Stimulated activated CD8-positive, alpha-beta memory T cell treated with anti-CD3 and anti-CD28 coated beads, Interleukin-4, amount 100 ng/mL, for 48 hours (primary cell): ENCODE results near the gene MEIOSIN.

ENCODE experiments used
- DNase-seq: peaks from one replicate; pipeline ENCODE4 v3.0.0-alpha.2; 2020

The MEIOSIN gene

DNA sequence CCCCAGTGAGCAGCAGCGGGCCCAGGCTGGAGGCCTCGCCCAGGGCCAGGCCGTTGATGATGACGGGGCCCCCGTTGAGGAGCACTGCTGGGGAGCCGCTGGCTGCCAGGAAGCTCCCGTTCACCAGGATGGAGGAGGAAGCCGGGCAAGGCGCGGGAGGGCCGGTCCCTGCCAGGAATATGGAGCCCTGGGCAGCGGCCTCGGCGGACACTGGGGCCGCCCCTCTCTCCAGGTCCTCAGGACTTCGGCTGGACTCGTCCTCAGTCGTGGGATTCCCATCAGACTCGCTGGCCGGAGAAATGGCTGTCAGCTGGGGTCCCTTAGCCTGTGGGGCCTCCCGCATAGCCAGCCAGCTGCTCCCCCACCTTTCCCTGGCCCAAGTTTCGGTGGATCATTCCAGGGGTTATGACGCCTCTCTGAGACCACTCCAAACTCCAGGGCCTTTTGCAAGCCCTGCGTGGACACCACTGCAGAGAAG, 33.7 kb downstream of the MEIOSIN start:
- DNase-seq = no peak

DNA sequence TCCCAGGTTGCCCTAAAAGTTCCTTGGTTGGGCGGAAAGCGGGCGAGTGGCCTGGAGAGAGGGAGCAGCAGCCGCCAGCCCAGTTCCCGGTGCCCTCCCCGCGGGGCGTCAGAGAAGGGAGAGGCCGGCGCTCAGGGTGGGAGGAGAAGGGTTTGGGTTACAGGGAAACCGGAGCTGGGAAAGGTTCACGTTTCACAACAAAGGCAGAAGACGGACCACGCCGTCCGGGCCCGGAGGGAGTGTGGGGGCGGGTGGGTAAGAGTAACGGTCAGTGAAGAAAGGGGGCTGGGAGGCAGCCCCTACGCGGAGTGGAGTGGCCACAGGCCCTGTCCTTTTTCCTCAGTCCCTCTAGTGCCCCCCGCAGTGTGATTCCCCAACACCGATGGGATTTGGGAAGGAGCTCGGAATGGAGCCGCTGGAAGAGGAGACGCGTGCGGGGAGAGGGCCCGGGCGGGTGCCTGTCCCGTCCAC, 34.2 kb downstream of the MEIOSIN start:
- no peak for DNase-seq

DNA sequence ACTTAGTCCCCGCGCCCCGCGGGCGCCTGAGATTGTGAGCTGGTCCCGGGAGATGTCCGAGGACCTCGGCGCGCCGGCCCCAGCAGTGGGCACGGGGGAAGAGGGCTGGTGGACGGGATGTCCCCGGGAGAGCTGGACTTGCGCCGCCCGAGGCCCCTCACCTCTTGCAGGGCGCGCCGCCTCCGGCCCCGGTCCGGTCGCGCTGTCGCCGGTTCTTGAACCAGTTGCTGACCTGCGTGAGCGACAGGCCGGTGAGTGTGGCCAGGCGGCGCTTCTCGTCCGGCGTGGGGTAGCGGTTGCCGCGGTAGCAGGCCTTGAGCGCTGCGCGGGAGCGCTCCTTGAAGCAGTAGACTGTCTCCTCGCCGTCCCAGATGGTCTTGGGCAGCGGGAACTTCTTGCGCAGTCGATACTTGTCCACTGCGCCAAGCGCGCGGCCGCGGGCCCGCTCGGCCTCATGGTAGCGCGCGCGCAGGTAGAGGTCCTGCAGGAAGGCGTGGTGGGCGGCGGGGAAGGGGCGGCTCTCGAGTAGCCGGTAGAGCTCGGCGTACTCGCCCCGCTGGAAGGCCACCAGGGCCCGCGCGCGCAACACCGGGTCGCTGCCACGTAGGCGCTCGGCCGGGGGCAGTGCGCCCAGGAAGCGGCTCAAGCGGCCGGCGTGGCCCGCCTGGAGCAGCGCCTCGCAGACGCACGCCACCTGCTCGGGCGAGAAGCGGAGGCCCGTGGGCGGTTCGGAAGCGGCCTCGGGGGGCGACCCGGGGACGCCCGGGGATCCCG, 34.8 kb downstream of the MEIOSIN start:
- DNase-seq = peak; percentile 45

DNA sequence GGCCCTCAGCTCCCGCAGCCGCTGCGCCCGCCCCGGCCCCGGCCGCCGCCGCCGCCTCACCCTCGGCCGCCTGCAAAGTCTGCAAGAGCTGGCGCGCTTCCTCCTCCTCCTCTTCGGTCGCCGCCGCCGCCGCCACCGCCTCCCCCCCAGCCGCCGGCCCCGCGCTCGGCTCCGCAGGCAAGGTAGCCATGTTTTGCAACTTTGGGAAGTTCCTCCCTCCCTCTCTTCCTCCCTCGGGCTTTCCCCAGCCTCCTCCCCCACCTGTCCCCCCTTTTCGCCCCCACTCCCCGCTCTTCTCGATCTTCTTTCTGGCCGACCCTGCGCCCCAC, 35.4 kb downstream of the MEIOSIN start:
- peak; percentile 66 for DNase-seq

DNA sequence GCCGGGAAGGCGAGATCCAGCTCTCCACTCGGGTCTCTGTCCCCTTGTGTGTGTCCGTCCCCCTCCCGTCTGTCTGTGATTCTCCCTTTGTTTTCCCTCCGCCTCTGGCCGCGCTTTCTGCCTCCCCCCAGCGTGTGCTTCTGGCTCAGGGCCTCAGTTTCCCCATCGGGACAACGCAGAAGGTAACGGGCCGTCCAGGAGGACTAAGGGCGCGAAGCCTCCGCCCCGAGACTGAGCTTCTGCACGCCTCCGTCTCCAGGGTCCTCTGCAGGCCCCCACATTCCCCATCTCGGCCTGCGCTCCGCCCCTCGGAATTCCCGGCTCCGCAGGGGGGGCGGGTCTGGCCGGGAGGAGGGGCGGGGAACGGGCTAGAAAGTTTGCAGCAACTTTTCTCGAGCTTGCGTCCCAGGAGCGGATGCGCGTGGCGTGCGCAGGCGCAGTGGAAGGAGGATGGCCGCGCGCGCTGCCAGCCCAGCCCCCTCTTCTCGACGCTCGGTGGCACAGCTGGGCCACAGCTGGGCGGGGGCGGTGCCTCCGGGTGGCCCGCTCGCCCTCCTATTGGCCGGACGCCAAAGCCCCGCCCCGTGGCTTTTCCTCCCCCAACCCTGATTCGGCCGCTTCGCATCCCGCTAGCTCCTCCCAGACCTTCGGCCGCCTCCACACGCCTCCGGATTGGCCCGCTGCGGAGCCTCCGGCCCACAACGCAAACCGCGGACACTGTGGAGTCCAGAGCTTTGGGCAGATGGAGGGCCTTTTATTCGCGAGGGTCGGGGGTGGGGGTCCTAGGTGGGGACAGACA, 35.9 kb downstream of the MEIOSIN start, which contains the start of gene SIX5:
SIX5 (minus strand) TSS at position 269 of the 799 bp plus-strand sequence. CDS start 408 bp downstream, outside the sequence.
- peak; percentile 99 for DNase-seq

DNA sequence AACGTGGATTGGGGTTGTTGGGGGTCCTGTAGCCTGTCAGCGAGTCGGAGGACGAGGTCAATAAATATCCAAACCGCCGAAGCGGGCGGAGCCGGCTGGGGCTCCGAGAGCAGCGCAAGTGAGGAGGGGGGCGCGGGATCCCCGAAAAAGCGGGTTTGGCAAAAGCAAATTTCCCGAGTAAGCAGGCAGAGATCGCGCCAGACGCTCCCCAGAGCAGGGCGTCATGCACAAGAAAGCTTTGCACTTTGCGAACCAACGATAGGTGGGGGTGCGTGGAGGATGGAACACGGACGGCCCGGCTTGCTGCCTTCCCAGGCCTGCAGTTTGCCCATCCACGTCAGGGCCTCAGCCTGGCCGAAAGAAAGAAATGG, 36.6 kb downstream of the MEIOSIN start:
- DNase-seq = peak; percentile 62

DNA sequence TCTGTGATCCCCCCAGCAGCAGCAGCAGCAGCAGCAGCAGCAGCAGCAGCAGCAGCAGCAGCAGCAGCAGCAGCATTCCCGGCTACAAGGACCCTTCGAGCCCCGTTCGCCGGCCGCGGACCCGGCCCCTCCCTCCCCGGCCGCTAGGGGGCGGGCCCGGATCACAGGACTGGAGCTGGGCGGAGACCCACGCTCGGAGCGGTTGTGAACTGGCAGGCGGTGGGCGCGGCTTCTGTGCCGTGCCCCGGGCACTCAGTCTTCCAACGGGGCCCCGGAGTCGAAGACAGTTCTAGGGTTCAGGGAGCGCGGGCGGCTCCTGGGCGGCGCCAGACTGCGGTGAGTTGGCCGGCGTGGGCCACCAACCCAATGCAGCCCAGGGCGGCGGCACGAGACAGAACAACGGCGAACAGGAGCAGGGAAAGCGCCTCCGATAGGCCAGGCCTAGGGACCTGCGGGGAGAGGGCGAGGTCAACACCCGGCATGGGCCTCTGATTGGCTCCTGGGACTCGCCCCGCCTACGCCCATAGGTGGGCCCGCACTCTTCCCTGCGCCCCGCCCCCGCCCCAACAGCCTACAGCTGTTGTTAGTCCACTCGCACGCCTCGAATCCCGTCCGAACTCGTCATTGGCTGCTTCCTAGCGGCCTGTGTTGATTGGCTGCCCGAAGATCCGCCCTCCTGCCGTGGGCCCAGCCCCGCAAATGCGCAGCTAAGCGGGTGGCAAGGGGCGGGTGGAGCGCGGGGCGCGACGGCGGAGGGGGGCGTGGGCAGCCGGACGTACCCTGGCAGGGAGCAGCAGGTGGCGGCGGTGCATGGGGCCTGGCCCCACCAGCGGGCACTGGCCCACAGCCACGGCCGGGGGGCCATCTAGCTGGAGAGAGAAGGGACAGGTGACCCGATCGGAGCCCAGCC, 37.2 kb downstream of the MEIOSIN start:
- peak; percentile 92 for DNase-seq

DNA sequence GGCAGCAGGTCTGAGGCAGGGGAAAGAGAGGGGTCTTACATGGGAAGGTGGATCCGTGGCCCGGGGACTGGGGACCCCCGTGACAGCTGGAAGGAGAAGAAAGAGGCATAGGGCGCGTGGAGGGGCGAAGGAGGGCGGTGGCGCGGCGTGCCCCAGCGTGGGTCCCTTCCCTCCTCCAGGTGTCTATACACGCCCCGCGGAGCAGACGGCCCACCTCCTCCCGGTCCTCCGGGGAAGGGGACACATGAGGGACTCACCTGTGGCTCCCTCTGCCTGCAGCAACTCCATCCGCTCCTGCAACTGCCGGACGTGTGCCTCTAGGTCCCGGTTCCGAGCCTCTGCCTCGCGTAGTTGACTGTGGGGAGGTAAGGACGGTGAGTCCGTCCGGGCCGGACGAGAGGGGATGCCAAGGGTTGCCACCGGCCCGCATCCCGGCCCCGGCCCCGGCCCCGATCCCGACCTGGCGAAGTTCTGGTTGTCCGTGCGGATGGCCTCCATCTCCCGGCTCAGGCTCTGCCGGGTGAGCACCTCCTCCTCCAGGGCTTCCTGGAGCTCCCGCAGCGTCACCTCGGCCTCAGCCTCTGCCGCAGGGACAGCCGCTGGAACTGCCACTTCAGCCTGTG, 38.2 kb downstream of the MEIOSIN start:
- no peak for DNase-seq

DNA sequence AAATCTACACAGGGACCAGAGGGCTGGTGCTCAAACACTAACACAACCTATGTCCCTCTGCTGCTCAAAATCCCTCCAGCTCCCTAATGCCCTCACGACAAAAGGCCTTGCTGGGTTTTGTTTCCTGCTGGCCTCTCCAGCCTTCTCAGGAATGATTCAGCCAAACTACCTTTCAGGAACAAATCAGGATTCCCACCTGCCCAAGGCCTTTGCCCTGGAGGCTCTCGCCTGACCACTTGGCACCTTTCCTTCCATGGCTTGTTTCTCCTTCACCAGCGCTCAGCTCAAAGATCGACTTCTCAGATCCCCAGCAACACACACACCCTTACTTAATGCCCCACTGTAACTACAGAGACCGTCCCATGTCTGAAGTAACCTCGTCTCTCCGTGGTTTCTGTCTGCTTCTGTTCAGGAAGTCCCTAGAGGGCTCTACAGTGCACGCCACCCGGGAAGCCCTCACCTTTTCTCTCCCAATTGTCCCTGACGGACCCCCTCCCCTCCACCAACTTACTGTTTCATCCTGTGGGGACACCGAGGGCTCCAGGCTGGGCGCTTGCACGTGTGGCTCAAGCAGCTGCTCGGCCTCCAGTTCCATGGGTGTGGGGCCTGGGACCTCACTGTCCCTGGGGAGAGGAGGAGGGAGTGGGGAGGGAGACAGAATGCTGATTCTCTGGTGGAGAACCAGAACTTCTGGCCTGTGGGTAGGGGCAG, 39.0 kb downstream of the MEIOSIN start:
- no peak for DNase-seq

DNA sequence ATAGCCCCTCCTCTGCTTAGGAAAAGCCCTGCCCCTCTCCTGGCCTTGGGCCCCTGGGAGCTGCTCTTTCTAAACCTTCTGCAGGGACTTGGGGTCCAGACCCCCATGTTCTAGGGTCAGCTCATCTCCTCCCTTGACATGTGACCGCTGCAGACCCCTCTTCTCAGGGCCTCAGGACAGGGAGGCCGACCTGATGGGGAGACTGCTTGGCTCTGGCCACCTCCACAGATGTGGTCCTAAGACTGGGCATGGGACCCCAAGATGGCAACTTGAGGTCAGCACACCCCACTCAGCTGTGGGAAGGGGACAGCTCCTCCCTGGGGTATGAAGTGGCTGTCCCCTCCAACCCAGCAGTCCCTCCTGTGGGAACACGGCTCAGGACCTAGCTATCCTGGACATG, 39.7 kb downstream of the MEIOSIN start:
- no peak for DNase-seq

DNA sequence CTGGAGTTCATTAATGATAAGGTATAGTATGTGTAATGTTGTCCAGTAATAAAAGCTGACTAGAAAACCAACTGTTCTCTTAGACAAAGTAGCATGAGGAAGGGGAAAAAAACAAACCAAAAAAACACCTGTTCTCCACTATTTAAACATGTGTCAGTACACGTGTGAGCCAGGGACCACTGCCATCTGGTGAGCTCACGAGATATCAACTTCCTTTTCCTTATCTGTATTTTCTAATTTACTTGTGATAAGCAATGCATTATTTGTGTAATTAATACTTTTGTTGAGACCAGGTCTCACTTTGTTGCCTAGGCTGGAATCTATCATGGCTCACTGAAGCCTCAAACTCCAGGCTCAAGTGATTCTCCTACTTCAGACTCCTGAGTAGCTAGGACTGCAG, 40.1 kb downstream of the MEIOSIN start:
- DNase-seq = no peak

DNA sequence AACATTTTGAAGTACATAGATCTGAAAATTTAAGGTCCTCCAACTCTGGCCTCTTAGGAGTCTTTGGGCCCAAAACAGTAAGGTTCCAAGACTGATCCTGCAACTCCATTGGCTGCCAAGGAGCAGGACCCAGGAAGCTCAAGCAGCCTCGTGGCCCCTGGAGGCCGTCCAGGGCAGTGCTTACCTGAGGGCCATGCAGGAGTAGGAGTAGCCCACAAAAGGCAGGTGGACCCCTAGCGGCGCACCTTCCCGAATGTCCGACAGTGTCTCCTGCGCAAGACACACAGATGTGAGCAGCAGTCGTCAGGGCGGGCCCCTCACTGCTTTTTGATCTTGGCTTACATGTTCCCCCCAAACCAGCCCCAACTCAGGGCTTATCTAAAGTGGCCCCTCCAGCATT, 41.5 kb downstream of the MEIOSIN start:
- no peak for DNase-seq

DNA sequence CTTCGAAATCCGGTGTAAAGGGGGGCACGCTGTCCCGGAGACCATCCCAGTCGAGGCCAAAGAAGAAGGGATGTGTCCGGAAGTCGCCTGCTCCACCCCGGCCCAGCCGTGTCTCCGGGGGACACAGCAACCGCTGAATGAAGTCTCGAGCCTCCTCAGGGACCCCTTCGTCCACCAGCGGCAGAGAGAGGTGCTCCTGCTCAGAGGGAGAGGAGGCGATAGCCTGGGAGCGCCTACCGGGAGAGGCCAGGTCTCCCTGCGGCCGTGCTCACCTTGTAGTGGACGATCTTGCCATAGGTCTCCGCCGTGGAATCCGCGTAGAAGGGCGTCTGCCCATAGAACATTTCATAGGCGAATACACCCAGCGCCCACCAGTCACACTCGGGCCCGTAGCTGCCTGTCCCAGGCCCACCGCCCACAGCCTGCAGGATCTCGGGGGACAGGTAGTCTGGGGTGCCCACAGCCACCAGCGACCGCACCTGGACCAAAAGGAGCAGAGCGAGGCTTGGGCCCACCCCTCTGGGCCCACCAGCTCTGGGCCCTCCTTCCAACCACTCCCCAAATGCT, 44.2 kb downstream of the MEIOSIN start:
- no peak for DNase-seq

DNA sequence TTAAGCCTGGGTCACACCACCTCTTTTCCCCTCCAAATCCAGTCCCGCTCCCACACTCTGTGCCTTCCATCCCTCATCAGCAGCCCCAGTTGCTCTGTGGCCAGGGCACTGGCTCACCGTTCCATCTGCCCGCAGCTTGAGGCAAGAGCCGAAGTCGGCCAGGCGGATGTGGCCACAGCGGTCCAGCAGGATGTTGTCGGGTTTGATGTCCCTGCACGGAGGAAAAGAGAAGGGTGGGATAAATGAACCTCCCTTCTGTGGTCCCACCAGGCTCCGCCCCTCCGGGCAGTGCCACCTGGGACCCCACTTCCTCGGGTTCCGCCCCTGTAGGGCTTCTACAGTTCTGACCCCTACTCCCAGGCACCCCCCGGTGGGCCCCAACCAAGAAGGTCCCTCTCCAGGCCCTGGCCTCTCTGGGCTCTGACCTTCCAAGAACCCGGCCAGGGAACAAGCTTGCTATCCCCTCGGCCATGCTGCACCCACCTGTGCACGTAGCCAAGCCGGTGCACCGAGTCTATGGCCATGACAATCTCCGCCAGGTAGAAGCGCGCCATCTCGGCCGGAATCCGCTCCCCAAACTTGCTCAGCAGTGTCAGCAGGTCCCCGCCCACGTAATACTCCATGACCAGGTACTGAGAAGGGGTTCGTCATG, 44.9 kb downstream of the MEIOSIN start:
- no peak for DNase-seq

DNA sequence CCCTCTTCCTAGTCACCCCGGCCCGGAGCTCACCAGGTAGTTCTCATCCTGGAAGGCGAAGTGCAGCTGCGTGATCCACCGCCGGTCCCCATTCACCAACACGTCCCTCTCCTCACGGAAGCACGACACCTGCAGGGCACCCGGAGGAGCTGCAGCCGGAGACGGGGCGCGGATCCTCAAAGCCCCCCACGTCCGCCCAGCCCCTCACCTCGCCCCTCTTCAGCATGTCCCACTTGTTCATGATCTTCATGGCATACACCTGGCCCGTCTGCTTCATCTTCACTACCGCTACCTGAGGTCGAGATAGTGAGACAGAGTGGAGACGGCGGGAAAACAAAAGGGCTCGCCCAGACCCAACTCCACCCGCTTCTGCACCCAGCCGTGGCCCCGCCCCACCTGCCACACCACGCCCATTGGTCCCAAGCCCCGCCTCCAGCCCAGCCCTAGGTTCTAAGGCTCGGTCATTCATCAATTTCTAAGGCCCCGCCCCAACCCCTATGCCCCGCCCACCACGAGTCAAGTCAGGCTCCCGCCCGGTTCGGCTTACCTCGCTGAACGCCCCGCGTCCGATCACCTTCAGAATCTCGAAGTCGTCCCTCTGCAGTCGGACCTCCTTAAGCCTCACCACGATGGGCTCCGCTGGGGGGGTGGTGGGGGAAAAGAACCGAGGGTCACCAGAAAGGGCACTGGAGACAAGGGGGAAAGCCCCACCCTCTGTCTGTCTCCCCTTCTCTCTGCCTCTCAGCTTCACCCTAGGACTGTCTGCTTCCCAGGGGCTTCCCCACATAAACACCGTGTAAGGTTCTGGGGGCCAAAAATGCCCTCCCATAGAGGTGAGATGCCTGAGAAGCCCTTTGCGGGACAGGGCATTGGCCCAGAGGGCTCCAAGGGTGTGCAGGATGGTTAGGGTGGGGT, 46.2 kb downstream of the MEIOSIN start:
- peak; percentile 99 for DNase-seq

DNA sequence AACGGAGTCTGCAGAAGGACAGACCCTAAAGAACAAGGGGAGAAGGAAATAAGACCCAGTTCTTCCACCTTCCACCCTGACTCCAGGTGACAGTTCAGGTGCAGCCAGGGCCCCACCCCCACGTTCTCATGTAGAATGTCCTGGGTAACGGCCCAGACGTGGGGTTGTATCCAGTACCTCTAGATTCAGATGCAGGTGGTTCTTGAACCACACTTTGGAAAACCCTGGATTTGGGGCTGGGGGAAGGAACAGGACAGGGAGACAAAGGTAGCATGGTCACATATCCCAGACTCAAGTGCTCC, 46.9 kb downstream of the MEIOSIN start:
- no peak for DNase-seq

DNA sequence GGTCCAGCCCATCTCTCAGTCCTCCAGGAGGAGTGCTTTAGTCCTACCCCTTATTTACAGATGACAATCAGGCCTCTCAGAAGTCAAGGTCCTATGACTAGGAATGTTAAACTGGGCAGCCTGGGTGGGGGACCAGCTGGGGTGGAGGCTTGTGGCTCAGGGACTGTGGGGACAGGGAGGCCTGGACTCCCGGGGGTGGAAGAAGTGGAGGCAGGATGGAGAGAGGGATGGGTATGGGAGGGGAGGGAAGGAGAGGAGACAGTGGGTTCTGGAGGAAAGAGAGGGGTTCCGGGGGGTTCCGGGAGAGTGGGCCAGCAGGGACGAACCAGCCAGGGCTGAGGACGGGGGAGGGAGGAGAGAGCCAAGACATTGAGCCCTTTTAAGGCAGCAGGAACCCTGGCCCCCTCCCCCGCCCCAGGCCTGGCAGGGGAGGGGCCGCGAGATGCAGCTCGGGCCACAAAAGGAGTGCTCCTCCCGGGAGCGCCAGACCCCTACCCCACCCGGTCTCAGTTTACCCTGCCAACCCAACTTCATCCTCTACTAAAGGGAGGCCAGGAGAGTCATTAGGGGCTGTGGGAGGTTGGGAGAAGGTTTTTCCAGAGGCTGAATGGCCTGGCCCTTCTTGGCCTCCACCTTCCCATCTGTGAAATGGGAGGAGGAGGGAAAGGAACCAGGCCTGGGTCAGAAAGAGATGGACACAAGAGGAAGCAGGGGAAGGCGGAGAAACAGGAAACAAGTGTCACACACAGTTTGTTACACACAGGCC, 47.4 kb downstream of the MEIOSIN start:
- DNase-seq = no peak

DNA sequence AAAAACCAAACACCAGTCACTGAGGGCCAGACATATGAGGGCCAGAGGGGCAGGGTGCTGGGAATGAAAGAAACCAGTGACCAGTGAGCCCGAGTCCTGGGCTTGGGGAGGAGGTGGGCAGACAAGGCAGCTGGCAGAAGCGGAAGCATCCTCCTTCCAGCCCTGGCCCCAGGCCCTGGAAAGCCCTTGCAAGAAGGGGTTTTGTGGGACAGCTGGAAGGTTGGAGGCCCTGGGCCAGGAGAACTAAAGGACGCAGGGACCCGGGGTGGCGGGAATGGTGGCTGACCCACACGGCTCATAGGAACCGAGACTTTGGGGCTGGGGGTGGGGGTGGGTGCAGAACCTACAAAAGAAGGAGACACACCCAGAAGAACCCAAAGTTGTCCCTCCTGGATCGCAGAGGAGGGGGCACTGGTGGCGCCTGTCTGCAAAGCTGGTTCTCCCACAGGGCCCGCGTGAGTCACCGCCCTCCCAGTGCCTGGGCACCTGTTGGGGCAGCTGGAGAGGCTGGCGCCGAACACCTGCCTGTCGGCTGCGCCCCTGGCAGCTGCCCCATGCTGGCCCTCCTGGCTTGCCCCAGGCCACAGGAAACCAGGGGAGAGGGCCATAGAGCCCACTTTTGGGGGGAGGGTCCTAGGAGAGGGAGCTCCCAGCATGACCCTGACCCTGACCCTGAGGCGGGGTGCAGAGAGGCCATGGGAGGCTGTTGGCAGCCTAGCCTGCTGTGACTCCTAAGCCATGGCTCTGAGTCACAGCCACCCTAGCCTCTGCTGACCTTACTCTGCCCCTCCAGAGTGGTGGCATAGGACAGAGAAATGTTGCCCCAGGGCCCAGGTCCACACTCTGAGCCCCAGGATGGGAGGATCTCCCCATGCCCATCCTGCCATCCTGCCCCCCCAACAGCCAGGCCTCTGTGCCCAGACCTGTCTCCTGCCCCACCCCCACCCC, 48.2 kb downstream of the MEIOSIN start:
- DNase-seq = no peak
